CD4-positive, CD25-positive, alpha-beta regulatory T cell (primary cell): Measurements from ENCODE around the gene TRIP13. TPM values are rescaled to one million over a fixed set of nuclear protein-coding genes. Genes with fewer than 3 reads are reported as not detected.
A peak's percentile ranks its signal among the peaks of the same experiment; 100 is the strongest.
"Not testable (repeated sequence)": the region's sequence is repeated elsewhere in the genome, so short reads cannot be mapped to it uniquely, and the experiment has no call there.

Experiments used
- ATAC-seq, 2 donors: fragments of 150-1000 bp; cut with Tn5 transposase; one replicate each; pipeline ENCODE4 v1.10.0; 2021; ENCODE audit warnings: low read depth in 2 of 2, moderate number of reproducible peaks in 2 of 2, moderate library complexity in 1 of 2
- DNase-seq, 3 donors: peaks; one replicate each; pipeline versions ENCODE4 v3.0.0 to v3.0.0-alpha.2; 2012 to 2022; ENCODE audit warnings: mixed read lengths in 1 of 3
- H3K27ac ChIP-seq: one replicate; pipeline ENCODE4 v1.7.0; 2013; ENCODE audit warnings: mild to moderate bottlenecking, low read length; ENCODE audit not compliant: insufficient read depth, poor library complexity, severe bottlenecking
- H3K27me3 ChIP-seq: one replicate; pipeline ENCODE4 v1.7.0; 2013; ENCODE audit warnings: low read length; ENCODE audit not compliant: control insufficient read depth, insufficient read depth
- H3K36me3 ChIP-seq: one replicate; pipeline ENCODE4 v1.7.0; 2013; ENCODE audit warnings: mild to moderate bottlenecking, low read length, moderate library complexity; ENCODE audit not compliant: control insufficient read depth, insufficient read depth
- H3K4me1 ChIP-seq: 2 replicates; pipeline ENCODE4 v1.7.0; 2013; ENCODE audit warnings: mild to moderate bottlenecking, low read length; ENCODE audit not compliant: insufficient read depth, control insufficient read depth, poor library complexity, severe bottlenecking
- H3K4me3 ChIP-seq: one replicate; pipeline ENCODE4 v1.7.0; 2013; ENCODE audit warnings: low read depth, mild to moderate bottlenecking, low read length, moderate library complexity
- H3K9me3 ChIP-seq, 2 experiments: 1 replicate in 1 of 2; 2 replicates in 1 of 2; pipeline ENCODE4 v1.7.0; 2013; ENCODE audit warnings: low read length in 2 of 2, mild to moderate bottlenecking in 1 of 2, moderate library complexity in 1 of 2; ENCODE audit not compliant: control insufficient read depth in 2 of 2
- H3K27ac Mint-ChIP-seq, 3 donors: one replicate each; pipeline ENCODE4 v1.8.0; 2020 to 2022; ENCODE audit warnings: mild to moderate bottlenecking in 3 of 3, mixed read lengths in 3 of 3, moderate library complexity in 2 of 3
- H3K27me3 Mint-ChIP-seq: one replicate; pipeline ENCODE4 v1.8.0; 2022; ENCODE audit warnings: mild to moderate bottlenecking, mixed read lengths
- H3K36me3 Mint-ChIP-seq: one replicate; pipeline ENCODE4 v1.8.0; 2020; ENCODE audit warnings: mixed read lengths
- H3K4me1 Mint-ChIP-seq, 4 donors: one replicate each; pipeline ENCODE4 v1.8.0; 2020 to 2022; ENCODE audit warnings: mixed read lengths in 4 of 4, mild to moderate bottlenecking in 1 of 4
- H3K4me3 Mint-ChIP-seq, 4 donors: one replicate each; pipeline ENCODE4 v1.8.0; 2020 to 2022; ENCODE audit warnings: mild to moderate bottlenecking in 4 of 4, mixed read lengths in 4 of 4, moderate library complexity in 3 of 4
- H3K9me3 Mint-ChIP-seq, 7 donors: one replicate each; pipeline ENCODE4 v1.8.0; 2020 to 2022; ENCODE audit warnings: mixed read lengths in 7 of 7, mild to moderate bottlenecking in 3 of 7, moderate library complexity in 2 of 7
- polyA plus RNA-seq, 4 donors: library from polyadenylated mRNA; unstranded; fragments of 300-500 nt; fragmentation: Illumina TruSeq; gene quantifications; one replicate each; pipeline ENCODE4 v1.2.3, GENCODE V29; 2021
- total RNA-seq: library from RNA; stranded (reverse); gene quantifications from one replicate; pipeline ENCODE4 v1.2.3, GENCODE V29; 2022

TRIP13 gene, protein sequence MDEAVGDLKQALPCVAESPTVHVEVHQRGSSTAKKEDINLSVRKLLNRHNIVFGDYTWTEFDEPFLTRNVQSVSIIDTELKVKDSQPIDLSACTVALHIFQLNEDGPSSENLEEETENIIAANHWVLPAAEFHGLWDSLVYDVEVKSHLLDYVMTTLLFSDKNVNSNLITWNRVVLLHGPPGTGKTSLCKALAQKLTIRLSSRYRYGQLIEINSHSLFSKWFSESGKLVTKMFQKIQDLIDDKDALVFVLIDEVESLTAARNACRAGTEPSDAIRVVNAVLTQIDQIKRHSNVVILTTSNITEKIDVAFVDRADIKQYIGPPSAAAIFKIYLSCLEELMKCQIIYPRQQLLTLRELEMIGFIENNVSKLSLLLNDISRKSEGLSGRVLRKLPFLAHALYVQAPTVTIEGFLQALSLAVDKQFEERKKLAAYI
- total RNA-seq (1.2 TPM), polyA plus RNA-seq (1 to 10 TPM; 1.1 to 1.7 (median 1.3) TPM)

DNA sequence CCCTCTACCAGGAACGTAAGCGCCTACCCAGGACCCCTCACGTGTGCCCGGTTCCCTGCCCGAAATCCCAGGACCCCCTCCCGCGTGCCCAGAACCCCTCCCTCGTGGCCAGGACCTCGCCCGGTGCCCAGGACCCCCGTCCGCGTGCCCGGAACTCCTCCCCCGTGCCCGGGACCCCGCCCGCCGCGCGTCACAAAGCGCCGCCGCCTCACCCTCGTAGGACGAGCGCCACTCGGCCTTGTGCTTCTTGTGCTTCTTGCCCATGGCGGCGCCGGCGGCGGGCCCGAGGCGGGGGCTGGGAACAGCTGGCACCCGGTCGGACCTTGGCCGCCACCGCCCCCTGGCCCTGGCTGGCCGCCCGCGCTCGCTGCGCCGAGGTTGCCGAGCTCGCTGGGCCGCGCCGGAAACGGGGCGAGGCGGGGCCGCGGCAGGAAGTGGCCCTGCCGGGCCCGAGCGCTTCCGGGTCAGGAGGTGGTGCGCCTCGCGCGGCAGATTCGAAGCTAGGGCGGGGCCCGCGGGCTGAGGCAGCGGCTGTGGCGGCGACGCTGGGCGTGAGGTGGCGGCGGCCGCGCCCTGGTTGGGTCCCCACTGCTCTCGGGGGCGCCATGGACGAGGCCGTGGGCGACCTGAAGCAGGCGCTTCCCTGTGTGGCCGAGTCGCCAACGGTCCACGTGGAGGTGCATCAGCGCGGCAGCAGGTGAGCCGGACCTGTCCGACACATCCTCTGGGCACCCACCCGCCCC, at the start of gene TRIP13, which contains the start of gene BRD9:
TSS of gene TRIP13 (plus strand) at position 491 of the 743 bp plus-strand sequence. CDS start at position 606, 115 bp downstream.
TSS of gene BRD9 (minus strand) at position 408 of the 743 bp plus-strand sequence. CDS start at position 264, 144 bp downstream.
- DNase-seq = peak; percentile 78 to 91 (median 87)
- H3K36me3 Mint-ChIP-seq = peaks cover 14% of the 10 kb centered on the region
- H3K27ac Mint-ChIP-seq = peak within 1 kb of the TSS; percentile 76 to 91 (median 82)
- Histone ChIP-seq H3K27me3 (no peaks in the 10 kb centered on the region), H3K4me1 (peaks cover 30% of the 10 kb centered on the region), H3K27ac (peak within 1 kb of the TSS; percentile 82), H3K9me3 (no peaks in the 10 kb centered on the region), H3K4me3 (peak within 1 kb of the TSS; percentile 68), H3K36me3 (peaks cover 38% of the 10 kb centered on the region)
- no peaks in the 10 kb centered on the region for H3K9me3 Mint-ChIP-seq
- H3K27me3 Mint-ChIP-seq = no peaks in the 10 kb centered on the region
- peak; percentile 95 to 98 for ATAC-seq
- H3K4me3 Mint-ChIP-seq = peak within 1 kb of the TSS; percentile 88 to 95 (median 89)
- peaks cover 7 to 46% (median 16%) of the 10 kb centered on the region in 4 donors for H3K4me1 Mint-ChIP-seq

DNA sequence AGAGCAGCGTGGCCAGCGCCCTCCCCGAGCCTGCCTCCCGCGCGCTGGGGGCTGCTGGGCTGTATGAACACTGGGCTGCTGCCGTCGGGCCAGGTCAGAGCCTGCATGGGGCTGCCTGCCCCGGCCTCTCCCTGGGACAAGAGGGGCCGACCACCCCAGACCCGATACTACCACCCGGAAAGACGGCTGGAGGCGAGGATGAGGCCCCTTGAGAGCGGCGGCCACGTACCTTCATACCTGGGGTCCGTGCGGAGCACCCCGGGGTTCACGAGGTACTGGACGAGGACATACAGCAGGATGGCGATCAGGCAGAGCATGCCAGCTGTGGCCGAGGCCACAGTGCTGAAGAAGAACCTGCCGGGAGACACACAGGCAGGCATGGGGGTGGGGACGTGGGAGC, 49.3 kb upstream of the TRIP13 start:
- not testable (repeated sequence) for H3K27ac ChIP-seq, ATAC-seq, H3K9me3 Mint-ChIP-seq, H3K27ac Mint-ChIP-seq, H3K36me3 Mint-ChIP-seq, H3K27me3 ChIP-seq, H3K36me3 ChIP-seq, H3K27me3 Mint-ChIP-seq, H3K4me3 Mint-ChIP-seq, H3K4me1 Mint-ChIP-seq, H3K9me3 ChIP-seq, DNase-seq, H3K4me3 ChIP-seq, H3K4me1 ChIP-seq

DNA sequence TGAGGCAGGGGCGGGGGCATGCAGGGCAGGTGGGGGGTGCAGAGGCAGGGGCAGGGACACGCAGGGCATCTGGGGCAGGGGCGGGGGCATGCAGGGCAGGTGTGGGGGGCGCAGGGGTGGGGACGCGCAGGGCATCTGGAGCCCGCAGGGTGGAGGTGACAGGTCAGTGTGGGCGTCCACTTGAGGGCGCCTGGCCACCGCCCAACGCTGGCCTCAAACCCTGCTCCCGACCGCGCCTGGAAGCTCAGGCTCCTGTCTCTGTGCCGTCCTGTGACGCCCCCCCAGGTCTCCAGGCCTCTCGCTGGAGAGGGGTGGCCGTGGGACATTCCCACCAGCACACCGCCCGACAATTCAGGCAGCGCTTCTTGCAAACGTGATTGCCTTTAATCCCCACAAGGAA, 48.8 kb upstream of the TRIP13 start:
- H3K27ac ChIP-seq, H3K36me3 ChIP-seq, H3K4me1 Mint-ChIP-seq, H3K9me3 ChIP-seq, ATAC-seq, H3K27me3 Mint-ChIP-seq, H3K27ac Mint-ChIP-seq, H3K36me3 Mint-ChIP-seq, H3K4me1 ChIP-seq, H3K4me3 ChIP-seq, DNase-seq, H3K4me3 Mint-ChIP-seq, H3K27me3 ChIP-seq, H3K9me3 Mint-ChIP-seq: not testable (repeated sequence)

DNA sequence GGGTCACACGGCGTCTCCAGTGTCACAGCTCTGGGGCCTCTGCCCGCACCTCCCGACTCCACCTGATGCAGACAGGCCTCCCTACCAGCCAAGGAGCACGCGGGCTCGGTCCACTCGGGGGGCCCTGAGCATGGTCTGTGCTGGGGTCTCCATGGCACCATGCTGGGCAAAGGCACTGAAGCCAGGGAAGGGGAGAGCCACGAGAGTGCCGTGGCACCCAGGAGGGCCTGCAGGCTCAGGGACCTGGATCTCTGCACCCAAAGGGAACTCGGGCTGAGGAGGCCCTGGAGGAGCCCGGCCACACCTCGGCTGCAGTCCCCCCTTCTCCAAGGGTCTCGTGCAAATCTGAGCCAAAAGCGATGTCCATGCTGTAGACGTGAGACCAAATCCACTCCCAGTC, 48.3 kb upstream of the TRIP13 start:
- H3K4me3 ChIP-seq, DNase-seq, H3K36me3 ChIP-seq, H3K4me3 Mint-ChIP-seq, H3K27ac Mint-ChIP-seq, H3K9me3 Mint-ChIP-seq, H3K4me1 Mint-ChIP-seq, H3K36me3 Mint-ChIP-seq, ATAC-seq, H3K27ac ChIP-seq, H3K27me3 Mint-ChIP-seq, H3K27me3 ChIP-seq, H3K9me3 ChIP-seq, H3K4me1 ChIP-seq: not testable (repeated sequence)

DNA sequence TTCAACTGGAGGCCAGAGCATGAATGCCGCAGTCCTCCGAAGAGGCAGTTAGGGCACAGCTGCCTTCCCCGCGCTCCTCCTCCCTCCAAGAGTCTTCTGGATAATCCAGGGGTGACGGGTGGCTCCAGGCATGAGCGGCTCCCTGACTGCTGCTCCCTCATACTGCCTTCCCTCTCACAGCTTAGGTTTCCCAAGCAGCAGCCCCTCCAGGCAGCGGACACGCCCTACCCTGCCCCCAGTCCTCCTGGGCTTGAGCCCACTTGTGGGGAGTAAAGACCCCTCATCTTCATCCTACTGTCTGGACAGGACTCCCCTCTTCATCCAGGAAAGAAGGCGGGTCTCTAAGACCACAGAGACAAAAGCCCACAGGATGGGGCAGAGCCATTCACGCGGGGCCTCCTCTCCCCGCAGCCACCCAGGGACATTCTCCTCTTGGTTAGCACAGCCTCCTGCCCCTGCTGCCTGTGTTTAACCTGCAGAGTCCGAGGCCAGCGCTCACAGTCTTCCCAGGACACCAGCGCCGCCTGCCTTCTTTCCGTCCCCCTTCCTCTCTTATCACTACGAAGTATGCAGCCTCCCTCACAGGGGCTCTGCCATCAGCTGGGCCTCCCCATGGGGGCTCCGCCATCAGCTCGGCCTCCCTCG, 47.5 kb upstream of the TRIP13 start:
- H3K4me3 ChIP-seq, H3K9me3 ChIP-seq, H3K27me3 ChIP-seq, H3K27me3 Mint-ChIP-seq, H3K27ac ChIP-seq, H3K4me1 Mint-ChIP-seq, H3K36me3 Mint-ChIP-seq, H3K4me1 ChIP-seq, DNase-seq, H3K36me3 ChIP-seq, ATAC-seq, H3K9me3 Mint-ChIP-seq, H3K27ac Mint-ChIP-seq, H3K4me3 Mint-ChIP-seq: not testable (repeated sequence)

DNA sequence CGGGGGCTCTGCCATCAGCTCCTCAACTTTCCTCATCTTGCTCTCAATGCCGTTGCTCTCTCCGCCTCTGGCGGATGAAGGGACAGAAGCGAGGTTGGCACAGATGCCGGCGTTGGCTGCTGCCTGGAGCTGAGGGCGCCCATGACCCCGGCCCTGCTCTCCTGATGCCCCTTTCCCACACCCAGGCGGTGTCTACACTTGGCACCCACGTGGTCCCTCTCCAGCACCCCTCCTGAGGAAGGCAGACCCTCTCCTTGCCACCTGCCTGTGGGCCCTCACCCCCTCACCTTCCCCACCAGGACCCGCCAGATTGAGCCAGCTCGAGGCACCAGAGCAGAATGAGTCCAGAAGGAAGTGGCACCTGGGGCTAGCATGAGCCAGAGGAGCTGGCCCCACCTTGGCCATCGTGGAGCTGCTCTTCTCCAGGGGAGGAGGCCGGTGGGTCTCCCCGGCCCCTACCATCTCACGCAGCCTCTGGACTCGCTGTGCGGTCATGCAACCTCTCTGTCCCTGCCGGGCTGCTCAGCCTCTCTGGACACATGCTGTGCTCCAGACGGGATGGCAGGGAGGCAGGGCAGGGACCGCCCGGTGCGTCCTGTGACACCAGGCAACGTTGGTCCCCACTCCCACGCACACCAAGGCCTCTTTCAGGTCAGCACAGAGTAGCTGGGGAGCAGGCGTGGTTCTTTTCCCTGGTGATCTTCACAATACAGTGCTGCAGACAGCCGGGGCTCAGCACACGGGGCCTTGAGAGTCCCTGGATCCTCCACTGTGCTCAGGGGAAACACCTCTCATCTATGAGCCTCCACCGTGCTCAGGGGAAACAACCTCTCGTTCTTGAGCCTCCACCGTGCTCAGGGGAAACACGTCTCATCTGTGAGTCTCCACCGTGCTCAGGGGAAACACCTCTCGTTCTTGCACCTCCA, 46.7 kb upstream of the TRIP13 start:
- H3K36me3 ChIP-seq, H3K36me3 Mint-ChIP-seq, H3K27ac ChIP-seq, H3K4me1 ChIP-seq, H3K4me3 Mint-ChIP-seq, DNase-seq, H3K9me3 Mint-ChIP-seq, H3K27me3 Mint-ChIP-seq, H3K27me3 ChIP-seq, H3K9me3 ChIP-seq, H3K4me1 Mint-ChIP-seq, H3K4me3 ChIP-seq, ATAC-seq: not testable (repeated sequence)
- peak overlapping the region in 1 of 3 donors; percentile 73 for H3K27ac Mint-ChIP-seq

DNA sequence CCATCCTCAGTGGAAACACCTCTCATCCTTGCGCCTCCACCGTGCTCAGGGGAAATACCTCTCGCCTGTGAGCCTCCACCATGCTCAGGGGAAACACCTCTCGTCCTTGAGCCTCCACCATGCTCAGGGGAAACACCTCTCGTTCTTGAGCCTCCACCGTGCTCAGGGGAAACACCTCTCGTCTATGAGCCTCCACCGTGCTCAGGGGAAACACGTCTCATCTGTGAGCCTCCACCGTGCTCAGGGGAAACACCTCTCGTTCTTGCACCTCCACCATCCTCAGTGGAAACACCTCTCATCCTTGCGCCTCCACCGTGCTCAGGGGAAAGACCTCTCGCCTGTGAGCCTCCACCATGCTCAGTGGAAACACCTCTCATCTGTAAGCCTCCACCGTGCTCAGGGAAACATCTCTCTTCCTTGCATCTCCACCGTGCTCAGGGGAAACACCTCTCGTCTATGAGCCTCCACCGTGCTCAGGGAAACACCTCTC, 46.0 kb upstream of the TRIP13 start:
- H3K27me3 ChIP-seq, H3K4me3 Mint-ChIP-seq, H3K36me3 Mint-ChIP-seq, ATAC-seq, H3K4me1 ChIP-seq, H3K27me3 Mint-ChIP-seq, H3K36me3 ChIP-seq, H3K4me1 Mint-ChIP-seq, H3K4me3 ChIP-seq, H3K27ac ChIP-seq, H3K9me3 ChIP-seq, H3K9me3 Mint-ChIP-seq: not testable (repeated sequence)
- H3K27ac Mint-ChIP-seq = peak overlapping the region in 1 of 3 donors; percentile 73
- peak in 1 of 3 donors; percentile 26 for DNase-seq
